Stimulated activated CD8-positive, alpha-beta memory T cell treated with anti-CD3 and anti-CD28 coated beads, Interleukin-15, amount 100 ng/mL, for 1 hour (primary cell): ENCODE data around the gene AFF3.
"Not testable (repeated sequence)": the region's sequence is repeated elsewhere in the genome, so short reads cannot be mapped to it uniquely, and the experiment has no call there.

ENCODE experiments used
- DNase-seq: peaks from one replicate; pipeline ENCODE4 v3.0.0-alpha.2; 2020; ENCODE audit warnings: low read depth

Gene AFF3

GRCh38 chr2:99743146-99743545 is 399.2 kb downstream of the AFF3 start:
- no peak for DNase-seq

- DNase-seq: no peak
Measured at GRCh38 chr2:99737537-99737936, 404.9 kb downstream of the AFF3 start.

GRCh38 chr2:99735753-99736152 is 406.6 kb downstream of the AFF3 start:
- DNase-seq: no peak

- not testable (repeated sequence) for DNase-seq
Measured at GRCh38 chr2:99735314-99735713, 407.1 kb downstream of the AFF3 start.

GRCh38 chr2:99734236-99734635 is 408.2 kb downstream of the AFF3 start:
- DNase-seq: no peak

GRCh38 chr2:99729104-99730025 is 413.0 kb downstream of the AFF3 start:
- DNase-seq: no peak

- no peak for DNase-seq
Measured at GRCh38 chr2:99728166-99728565, 414.2 kb downstream of the AFF3 start.

GRCh38 chr2:99727199-99727598 is 415.2 kb downstream of the AFF3 start:
- DNase-seq: no peak

- DNase-seq: no peak
Measured at GRCh38 chr2:99726691-99727090, 415.7 kb downstream of the AFF3 start.

- no peak for DNase-seq
Measured at GRCh38 chr2:99725820-99726219, 416.6 kb downstream of the AFF3 start.

- no peak for DNase-seq
Measured at GRCh38 chr2:99722476-99722875, 419.9 kb downstream of the AFF3 start.

- no peak for DNase-seq
Measured at GRCh38 chr2:99719102-99719501, 423.3 kb downstream of the AFF3 start.

- no peak for DNase-seq
Measured at GRCh38 chr2:99715956-99716355, 426.4 kb downstream of the AFF3 start.

- no peak for DNase-seq
Measured at GRCh38 chr2:99714349-99714748, 428.0 kb downstream of the AFF3 start.

GRCh38 chr2:99711144-99711543 is 431.2 kb downstream of the AFF3 start:
- DNase-seq: no peak

- DNase-seq: no peak
Measured at GRCh38 chr2:99710721-99711120, 431.7 kb downstream of the AFF3 start.

GRCh38 chr2:99709229-99709628 is 433.2 kb downstream of the AFF3 start:
- DNase-seq: no peak

GRCh38 chr2:99708231-99708630 is 434.2 kb downstream of the AFF3 start:
- DNase-seq: no peak

GRCh38 chr2:99707592-99707991 is 434.8 kb downstream of the AFF3 start:
- DNase-seq: no peak

GRCh38 chr2:99706735-99707134 is 435.7 kb downstream of the AFF3 start:
- DNase-seq: no peak

- no peak for DNase-seq
Measured at GRCh38 chr2:99701503-99701902, 440.9 kb downstream of the AFF3 start.

- no peak for DNase-seq
Measured at GRCh38 chr2:99700482-99701398, 441.6 kb downstream of the AFF3 start.

GRCh38 chr2:99698896-99699295 is 443.5 kb downstream of the AFF3 start:
- DNase-seq: no peak
